Stimulated activated CD8-positive, alpha-beta memory T cell treated with anti-CD3 and anti-CD28 coated beads, Interleukin-15, amount 100 ng/mL, for 4 hours (primary cell): ENCODE data around the gene PLA2G4A.

Experiments
- DNase-seq, 2 donors: peaks; one replicate each; pipeline ENCODE4 v3.0.0-alpha.2; 2020; ENCODE audit warnings: low read depth in 2 of 2

Gene PLA2G4A

DNA sequence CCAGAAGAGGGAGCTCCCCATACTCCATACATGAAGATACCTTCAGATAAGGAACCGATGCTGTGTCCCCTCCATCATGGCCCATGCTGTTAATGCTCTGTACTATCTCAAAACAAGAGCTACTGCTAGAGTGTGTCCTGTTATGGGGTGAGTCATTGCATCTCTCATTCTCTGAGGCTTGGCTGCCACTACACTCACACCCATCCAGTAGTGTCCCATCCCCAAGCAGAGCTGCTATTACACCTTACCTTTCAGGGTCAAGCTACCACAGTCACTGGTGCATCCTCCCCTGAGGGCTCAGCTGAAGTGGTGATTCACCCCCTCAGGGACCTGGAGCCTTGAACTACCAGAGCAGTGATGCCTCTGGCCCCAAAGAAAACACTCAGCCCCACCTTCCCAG is 198.5 kb downstream of the PLA2G4A start:
- DNase-seq, result no peak

DNA sequence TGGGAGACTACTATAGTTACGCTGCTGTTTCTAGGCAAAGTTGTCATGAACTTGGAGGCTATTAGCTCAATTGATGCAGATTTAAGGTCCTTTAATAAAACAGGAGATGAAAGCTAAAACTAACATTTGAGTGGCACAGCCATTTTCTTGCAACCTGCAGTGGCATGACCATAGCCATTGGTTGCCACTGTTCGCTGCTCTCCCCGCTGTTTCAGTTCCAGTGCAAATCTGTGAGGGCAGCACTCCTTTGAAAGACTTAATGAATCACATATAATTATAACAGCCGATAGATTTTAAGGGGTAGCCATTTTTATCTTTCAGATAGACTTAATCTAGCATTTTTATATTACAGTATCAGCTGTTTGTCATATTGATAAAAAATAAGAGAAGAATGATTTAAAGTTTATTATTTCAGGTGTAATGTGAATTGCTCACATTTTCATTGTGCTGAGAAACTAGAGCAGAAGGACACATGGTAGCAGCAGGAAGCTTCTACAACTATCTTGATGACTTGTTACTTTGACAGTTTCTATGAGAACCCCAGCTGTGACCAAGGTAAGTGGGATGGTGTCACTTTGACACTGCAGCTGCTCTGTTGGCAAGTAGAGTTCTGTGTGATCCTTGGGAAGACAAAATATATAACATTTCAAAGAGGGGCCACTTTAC is 203.7 kb downstream of the PLA2G4A start:
- no peak for DNase-seq

DNA sequence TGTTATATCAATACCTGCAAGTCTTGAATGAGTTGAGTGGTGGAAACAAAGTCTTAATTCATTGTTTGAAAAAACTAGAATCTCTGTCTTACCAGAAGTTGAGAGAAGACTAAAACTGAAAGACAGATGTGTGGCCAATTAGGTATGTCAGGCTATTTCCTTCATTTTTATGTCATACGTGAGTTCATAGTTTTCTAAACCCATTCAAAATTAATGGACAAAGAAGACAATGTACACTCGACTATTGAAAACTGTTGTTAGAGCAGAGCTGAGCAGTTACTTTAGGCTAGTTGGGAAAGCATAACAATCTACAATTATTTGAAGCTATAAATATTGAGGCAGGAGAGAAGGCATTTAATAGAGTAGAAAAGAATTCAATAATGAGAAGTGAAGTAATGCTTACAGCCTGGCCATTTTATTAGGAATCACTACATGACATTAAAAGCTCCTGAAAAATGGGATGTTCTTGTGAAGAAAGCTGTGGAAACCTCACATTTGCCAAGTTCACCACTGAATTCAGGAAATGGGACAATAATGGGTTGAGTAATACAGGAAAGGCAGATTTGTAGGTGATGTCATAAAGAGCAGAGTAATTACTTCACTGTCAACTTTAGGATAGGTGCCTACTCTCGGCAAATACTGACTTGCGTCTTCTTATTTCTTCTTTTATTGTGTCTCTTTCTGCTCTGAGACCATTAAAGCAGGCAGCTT is 204.4 kb downstream of the PLA2G4A start:
- no peak for DNase-seq

DNA sequence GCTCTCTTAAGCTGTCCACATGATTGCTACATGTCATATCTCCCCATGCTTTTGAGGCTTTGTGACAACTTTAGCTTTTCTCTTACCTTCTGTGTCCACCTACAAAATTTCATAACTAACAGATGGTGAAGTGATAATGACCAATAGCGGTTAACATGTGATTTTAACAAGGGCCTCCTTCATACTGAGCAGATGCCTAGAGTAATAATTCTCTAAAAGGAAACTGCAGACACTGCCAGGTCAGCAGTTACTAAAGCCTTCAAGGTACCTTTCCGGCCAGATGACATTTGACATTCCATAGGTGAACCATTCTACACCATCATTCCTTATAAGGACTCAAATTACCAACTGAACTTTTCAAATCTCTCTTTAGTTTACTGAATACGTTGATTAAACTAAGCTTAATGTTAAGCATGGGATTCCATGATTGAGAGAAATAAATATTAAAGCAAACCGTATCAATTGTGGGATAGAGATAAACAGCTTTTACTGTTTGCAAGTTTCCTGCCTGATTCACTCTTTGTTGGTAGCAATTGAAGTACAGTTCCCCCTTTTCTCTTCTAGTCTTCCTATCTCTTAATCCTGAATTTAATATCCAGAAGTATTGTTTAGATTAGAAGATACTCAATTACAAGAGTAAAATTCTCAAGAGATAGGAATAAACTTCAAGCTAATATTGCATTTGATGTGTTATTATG is 205.1 kb downstream of the PLA2G4A start:
- no peak for DNase-seq

DNA sequence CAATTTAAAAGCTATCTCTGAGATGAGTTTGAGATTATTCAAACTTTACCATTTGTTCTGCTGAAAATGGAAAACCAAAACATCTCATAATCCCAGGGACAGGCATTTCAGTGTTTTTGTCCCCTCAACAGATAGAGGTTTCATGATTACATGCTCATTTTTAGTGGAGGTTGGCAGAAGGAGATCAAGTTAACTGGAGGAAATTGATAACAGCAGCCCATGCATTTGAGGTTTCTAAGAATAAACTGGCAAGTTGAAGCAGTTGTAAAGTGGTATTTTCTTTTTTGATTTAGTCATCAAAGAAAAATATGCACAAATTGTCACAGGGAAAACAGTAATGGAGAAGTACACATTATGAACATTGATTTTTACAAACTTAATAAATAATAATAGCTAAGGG is 205.8 kb downstream of the PLA2G4A start:
- no peak for DNase-seq

DNA sequence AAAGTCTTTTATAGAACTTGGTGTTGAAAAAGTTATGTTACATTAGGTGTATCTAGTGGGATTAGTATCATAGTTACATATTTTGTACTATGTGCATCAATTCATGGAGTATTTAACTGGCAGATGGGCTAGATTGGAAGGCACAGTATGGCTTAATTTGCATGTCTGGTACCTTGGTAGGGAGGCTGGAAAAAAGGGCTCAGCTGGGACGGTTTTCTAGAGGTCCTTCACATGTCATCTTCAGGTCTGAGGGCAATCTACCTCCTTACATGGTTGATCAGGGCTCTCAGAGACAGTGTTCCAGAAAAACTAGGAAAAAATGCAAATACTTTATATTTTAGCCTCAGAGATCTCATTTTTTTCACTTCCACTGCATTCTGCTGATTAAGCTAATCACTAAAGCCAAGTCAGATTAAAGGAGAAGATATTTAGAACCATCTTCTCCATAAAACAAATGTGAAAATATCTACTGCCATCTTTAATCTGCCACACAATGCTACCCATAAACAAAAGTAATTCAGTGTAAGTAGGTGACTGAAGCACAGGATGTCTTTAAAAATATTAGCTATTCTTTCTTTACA is 209.3 kb downstream of the PLA2G4A start:
- no peak for DNase-seq
